Adipocyte (in vitro differentiated cells): ENCODE data around the gene POU6F2.
A peak's percentile ranks its signal among the peaks of the same experiment; 100 is the strongest.

Source experiments
- DNase-seq: peaks from one replicate; pipeline ENCODE4 v3.0.0-alpha.2; 2015; ENCODE audit warnings: low read depth
- H3K27me3 ChIP-seq: replicated peaks from 2 replicates; pipeline ENCODE4 v1.7.0; 2013; ENCODE audit warnings: mild to moderate bottlenecking, low read length, moderate library complexity; ENCODE audit not compliant: control insufficient read depth, insufficient read depth
- H3K36me3 ChIP-seq: 2 replicates; pipeline ENCODE4 v1.7.0; 2013; ENCODE audit warnings: low read length, mild to moderate bottlenecking, moderate library complexity; ENCODE audit not compliant: control insufficient read depth, insufficient read depth, severe bottlenecking
- H3K4me1 ChIP-seq: 2 replicates; pipeline ENCODE4 v1.7.0; 2013; ENCODE audit warnings: mild to moderate bottlenecking, low read length, moderate library complexity; ENCODE audit not compliant: control insufficient read depth, insufficient read depth
- H3K4me3 ChIP-seq: 2 replicates; pipeline ENCODE4 v1.7.0; 2013; ENCODE audit warnings: mild to moderate bottlenecking, low read length, moderate library complexity
- H3K9ac ChIP-seq: 2 replicates; pipeline ENCODE4 v1.7.0; 2013; ENCODE audit warnings: mild to moderate bottlenecking, low read length, moderate library complexity
- H3K9me3 ChIP-seq: 2 replicates; pipeline ENCODE4 v1.7.0; 2013; ENCODE audit warnings: mild to moderate bottlenecking, low read length, moderate library complexity; ENCODE audit not compliant: control insufficient read depth

POU6F2 gene

GRCh38 chr7:39069896-39070881 lies 92.5 kb downstream of the POU6F2 start:
- Histone ChIP-seq H3K9me3 (no peaks in the 10 kb centered on the region), H3K9ac (no peak overlapping the region), H3K36me3 (no peaks in the 10 kb centered on the region), H3K4me1 (peaks cover 5% of the 10 kb centered on the region), H3K27me3 (no peaks in the 10 kb centered on the region), H3K4me3 (no peak overlapping the region)
- DNase-seq: no peak

GRCh38 chr7:39071116-39071515 lies 93.4 kb downstream of the POU6F2 start:
- H3K27me3 ChIP-seq: peaks cover 5% of the 10 kb centered on the region
- no peak for DNase-seq
- H3K9me3 ChIP-seq: no peaks in the 10 kb centered on the region
- H3K9ac ChIP-seq: no peak overlapping the region
- no peak overlapping the region for H3K4me3 ChIP-seq
- no peaks in the 10 kb centered on the region for H3K36me3 ChIP-seq
- peaks cover 5% of the 10 kb centered on the region for H3K4me1 ChIP-seq

- H3K9me3 ChIP-seq: no peaks in the 10 kb centered on the region
- H3K9ac ChIP-seq: no peak overlapping the region
- DNase-seq: no peak
- H3K36me3 ChIP-seq: no peaks in the 10 kb centered on the region
- peak overlapping the region; percentile 72 for H3K4me3 ChIP-seq
- H3K27me3 ChIP-seq: peaks cover 16% of the 10 kb centered on the region
- H3K4me1 ChIP-seq: peaks cover 5% of the 10 kb centered on the region
These were observed 95.7 kb downstream of the POU6F2 start for GRCh38 chr7:39073432-39073831.

GRCh38 chr7:39075210-39075609 lies 97.5 kb downstream of the POU6F2 start:
- Histone ChIP-seq H3K9ac (no peak overlapping the region), H3K4me3 (no peak overlapping the region), H3K36me3 (no peaks in the 10 kb centered on the region), H3K9me3 (no peaks in the 10 kb centered on the region), H3K27me3 (peaks cover 16% of the 10 kb centered on the region), H3K4me1 (peaks cover 5% of the 10 kb centered on the region)
- peak; percentile 4 for DNase-seq

GRCh38 chr7:39083781-39084180 lies 106.1 kb downstream of the POU6F2 start:
- H3K4me1 ChIP-seq: no peaks in the 10 kb centered on the region
- no peaks in the 10 kb centered on the region for H3K36me3 ChIP-seq
- H3K9ac ChIP-seq: no peak overlapping the region
- DNase-seq: no peak
- H3K9me3 ChIP-seq: no peaks in the 10 kb centered on the region
- peaks cover 41% of the 10 kb centered on the region for H3K27me3 ChIP-seq
- no peak overlapping the region for H3K4me3 ChIP-seq

- no peaks in the 10 kb centered on the region for H3K4me1 ChIP-seq
- no peak for DNase-seq
- no peaks in the 10 kb centered on the region for H3K36me3 ChIP-seq
- peaks cover 41% of the 10 kb centered on the region for H3K27me3 ChIP-seq
- no peaks in the 10 kb centered on the region for H3K9me3 ChIP-seq
- H3K4me3 ChIP-seq: no peak overlapping the region
- no peak overlapping the region for H3K9ac ChIP-seq
These were observed 106.6 kb downstream of the POU6F2 start for GRCh38 chr7:39084349-39084748.

- no peaks in the 10 kb centered on the region for H3K36me3 ChIP-seq
- DNase-seq: no peak
- no peaks in the 10 kb centered on the region for H3K4me1 ChIP-seq
- H3K9ac ChIP-seq: no peak overlapping the region
- peak overlapping the region; percentile 23 for H3K4me3 ChIP-seq
- peaks cover 41% of the 10 kb centered on the region for H3K27me3 ChIP-seq
- H3K9me3 ChIP-seq: no peaks in the 10 kb centered on the region
These were observed 107.5 kb downstream of the POU6F2 start for GRCh38 chr7:39085189-39085588.

GRCh38 chr7:39085590-39086049 lies 107.9 kb downstream of the POU6F2 start:
- Histone ChIP-seq H3K27me3 (peaks cover 37% of the 10 kb centered on the region), H3K9me3 (no peaks in the 10 kb centered on the region), H3K9ac (no peak overlapping the region), H3K4me3 (peak overlapping the region; percentile 23), H3K36me3 (no peaks in the 10 kb centered on the region), H3K4me1 (no peaks in the 10 kb centered on the region)
- peak; percentile 4 for DNase-seq

- DNase-seq: no peak
- no peak overlapping the region for H3K4me3 ChIP-seq
- H3K4me1 ChIP-seq: no peaks in the 10 kb centered on the region
- no peaks in the 10 kb centered on the region for H3K9me3 ChIP-seq
- H3K9ac ChIP-seq: no peak overlapping the region
- no peaks in the 10 kb centered on the region for H3K36me3 ChIP-seq
- peaks cover 31% of the 10 kb centered on the region for H3K27me3 ChIP-seq
These were observed 109.1 kb downstream of the POU6F2 start for GRCh38 chr7:39086638-39087360.

GRCh38 chr7:39088730-39089593 lies 111.3 kb downstream of the POU6F2 start:
- Histone ChIP-seq H3K4me3 (no peak overlapping the region), H3K4me1 (no peaks in the 10 kb centered on the region)
- DNase-seq: no peak

More at GRCh38 chr7:39088730-39089593, 111.3 kb downstream of the POU6F2 start:
- Histone ChIP-seq H3K9me3 (no peaks in the 10 kb centered on the region), H3K27me3 (peaks cover 23% of the 10 kb centered on the region), H3K9ac (no peak overlapping the region), H3K36me3 (no peaks in the 10 kb centered on the region)
